Ammon's horn (tissue), 1 donor: ENCODE data around the gene KIF6.

ENCODE experiments used
- DNase-seq: peaks from one replicate; pipeline ENCODE4 v3.0.0-alpha.2; 2016; ENCODE audit warnings: low spot score

KIF6 gene

DNA sequence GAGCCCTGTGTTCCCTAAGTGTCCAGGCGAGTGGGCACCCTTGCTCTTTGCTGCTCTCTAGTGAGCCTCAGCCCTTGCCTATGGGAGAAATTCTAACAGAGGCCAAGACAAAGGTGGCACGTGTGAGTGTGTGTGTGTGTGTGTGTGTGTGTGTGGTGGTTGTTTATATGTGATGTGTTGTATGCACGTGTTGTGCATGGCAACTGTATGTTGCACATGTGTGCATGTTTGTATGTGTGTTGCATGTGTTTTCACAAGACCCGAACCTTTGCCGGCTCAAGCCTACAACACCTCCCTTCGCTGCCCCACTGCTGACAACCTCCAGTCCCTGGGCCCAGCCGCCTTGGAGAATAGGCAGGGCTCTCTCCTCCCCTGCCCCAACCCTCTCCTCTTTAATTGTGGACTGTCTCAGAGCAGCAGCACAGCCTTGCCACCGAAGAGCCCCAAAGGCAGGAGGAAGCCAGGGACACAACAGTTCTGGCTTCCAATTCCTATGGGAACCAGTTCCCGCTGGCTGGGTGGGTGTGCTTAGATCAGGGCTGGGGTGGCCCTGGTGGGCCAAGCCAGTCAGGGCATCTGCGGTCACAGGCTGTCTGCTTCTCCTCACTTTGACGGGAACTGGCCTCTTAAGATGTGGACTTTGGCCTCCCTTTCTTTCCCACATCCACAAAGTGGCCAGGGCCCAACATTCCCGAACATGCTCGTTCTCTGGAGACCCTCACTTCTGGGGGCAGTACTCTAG, 405.4 kb downstream of the KIF6 start:
- DNase-seq: no peak

DNA sequence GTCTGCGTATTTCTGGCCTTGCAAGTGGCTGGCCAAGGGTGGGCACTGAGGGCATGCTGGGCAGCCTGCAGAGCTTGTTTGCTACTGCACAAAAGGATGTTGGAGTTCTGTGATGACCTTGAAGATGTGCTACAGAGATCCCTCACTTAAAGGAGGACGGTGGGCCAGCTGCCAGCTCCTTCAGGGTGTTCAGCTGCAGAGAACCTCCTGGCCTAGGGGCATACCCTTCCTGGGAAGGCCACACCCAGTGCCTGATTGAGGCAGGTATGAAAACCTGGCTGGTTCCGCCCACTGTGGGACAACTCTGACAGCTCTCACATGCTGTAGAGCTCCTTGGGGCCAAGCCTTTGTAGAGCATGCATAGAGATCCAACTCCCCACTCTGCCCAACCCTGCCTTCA, 408.0 kb downstream of the KIF6 start:
- DNase-seq: no peak

DNA sequence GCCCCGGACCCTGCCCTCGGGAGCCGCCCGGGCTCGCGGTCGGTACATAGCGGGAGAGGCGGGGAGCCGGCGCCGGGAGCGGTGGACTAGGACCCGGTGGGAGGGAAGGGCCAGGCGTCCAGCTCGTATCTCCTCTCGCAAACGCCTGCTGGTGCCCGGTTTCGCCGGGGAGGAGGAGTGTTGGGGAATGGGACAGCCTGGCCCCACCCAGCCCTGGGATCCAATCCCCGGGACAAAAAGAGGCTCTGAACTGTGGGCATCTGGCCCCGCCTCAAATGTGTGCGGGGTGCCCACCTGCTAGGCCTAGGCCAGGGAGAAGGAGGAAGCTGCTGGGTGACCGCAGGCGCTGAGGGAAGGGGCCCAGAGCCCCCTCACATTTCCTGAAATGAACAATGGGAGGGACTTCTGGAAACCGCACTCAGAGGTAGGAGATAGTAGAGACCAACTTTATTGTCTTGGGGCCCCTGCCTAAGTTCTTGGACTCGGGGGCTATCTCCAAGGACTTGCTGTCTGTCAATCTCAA, 410.9 kb downstream of the KIF6 start, which contains the start of gene KCNK17:
TSS of gene KCNK17 (minus strand) at position 147 of the 523 bp plus-strand sequence. CDS start at position 48, 99 bp downstream.
- DNase-seq: no peak

DNA sequence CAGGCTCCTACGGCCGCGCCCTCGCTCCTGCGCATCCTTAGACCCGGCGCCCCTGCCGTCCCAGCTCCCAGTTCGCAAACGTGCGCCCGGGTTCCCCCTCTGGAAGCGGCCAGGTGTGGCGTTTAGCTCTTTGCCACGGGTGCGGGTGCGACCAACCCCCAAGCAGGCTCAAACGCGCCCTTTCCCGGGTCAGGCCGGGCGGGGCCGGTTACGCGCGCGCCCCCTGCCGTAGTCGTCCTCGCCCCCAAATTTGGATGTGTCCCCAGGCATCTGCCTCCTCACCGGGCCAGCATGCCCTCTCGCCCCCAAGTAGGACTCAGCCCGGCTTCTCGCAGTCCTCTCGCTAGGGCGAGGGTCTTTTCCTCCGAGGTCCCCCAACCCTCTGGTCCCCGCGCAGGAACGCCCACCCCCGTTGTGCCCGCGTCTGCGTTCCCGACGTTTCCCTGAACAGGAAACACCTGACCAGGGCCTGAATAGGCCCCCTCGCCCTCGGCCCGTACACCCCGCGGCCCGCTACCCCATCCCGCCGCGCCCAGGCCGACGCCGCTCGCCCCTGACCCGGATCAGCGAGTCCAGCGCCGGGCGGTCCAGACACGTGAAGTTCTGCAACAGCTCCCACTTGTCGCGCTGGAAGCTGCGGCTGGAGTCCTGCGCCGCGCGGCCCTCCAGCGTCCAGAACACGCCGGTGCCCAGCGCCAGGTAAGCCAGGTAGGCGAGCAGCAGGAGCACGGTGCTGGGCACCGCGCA, 411.5 kb downstream of the KIF6 start:
- DNase-seq: no peak

DNA sequence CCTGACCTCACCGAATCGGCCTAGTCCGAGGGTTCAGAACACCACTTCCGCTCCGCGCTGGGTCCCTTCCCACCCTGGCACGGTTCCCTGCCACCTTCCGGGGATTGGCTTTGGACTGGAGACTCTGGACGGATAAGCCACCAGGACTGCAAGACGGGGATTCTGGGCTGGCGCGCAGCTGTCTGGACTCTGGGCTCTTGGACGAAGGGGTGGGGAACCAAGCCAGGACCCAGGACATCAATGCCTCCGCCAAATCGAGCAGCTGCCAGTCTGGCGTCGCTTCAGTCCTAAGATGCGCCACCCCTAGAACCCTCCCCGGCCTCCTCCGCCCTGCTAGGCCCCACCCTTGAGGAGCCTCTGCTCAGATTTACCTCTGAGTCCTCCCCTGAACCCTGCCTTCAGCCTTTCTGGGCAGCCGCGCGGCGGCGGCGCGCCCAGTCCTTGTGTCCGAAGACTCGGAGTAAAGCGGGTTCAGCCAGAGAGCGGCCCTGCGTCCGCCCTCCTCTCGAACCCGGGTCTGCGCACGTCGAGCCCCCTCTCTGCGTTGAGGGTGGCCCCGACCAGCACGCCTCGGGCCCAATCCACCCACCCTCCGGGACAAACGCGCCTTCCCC, 412.2 kb downstream of the KIF6 start:
- DNase-seq: peak; percentile 12

DNA sequence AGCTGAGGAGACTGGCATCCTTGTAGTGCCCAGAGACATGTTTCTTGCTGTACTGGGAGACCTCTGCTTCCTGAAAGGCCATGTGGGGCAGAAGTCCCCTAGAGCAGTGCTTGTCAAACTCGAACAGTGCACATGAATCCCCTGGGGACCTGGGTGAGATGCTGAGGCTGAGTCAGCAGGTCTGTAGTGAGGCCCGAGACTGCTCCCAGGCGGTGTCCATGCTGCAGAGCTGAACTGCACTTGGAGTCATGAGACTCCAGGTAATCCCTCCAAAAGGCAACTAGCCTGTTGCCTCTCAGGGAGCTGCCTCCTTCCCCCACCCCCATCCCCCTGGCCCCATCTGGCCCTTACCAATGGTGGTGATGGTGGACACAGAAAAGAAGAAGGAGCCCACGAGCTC, 414.7 kb downstream of the KIF6 start:
- DNase-seq: no peak

DNA sequence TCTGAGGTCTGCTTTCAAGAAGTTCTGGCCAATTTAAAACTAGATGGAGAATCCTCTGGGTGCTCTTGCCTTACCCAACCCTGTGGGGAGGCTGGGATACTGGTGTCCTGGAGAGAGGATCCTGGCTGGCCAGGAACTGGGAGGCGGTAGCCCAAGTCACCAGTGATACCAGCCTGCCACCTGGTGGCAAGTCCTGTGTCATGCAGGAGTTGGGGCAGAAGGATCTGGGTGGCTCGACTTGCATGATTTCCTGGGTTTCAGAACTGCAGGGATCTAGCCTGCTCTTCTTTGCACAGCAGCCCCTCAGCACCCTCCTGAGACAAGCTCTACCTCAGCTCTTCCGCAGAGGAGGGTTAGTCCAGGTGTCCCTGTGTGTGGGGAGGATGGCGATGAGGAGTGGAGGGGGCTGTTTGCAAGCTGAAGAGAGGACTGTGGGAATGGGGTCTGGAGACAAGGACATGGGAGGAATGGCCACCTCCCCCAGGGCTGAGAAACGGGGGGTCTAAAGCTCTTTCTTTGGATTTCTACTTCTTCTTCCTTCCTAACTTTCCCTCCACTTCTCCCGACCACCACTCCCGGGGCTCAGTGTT, 415.2 kb downstream of the KIF6 start:
- peak; percentile 84 for DNase-seq

DNA sequence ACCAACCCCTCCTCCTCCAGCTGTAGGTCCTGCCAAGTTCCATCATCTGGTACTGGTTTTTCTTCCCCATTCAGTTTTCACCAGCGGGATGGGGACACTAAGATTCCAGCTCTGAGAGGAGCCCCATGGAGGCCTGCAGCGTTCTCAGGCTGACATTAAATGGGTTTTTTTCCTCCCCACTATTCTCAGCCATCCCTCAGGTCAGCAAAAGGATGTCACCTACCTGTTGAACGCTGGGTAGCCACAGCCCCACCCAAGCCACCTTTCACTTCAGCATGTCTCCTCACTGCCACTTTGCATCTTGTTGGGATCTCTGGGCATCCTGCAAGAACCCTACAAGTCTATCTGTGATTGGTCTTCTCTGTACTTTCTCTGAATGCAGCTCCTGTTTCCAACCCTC, 417.7 kb downstream of the KIF6 start:
- no peak for DNase-seq

DNA sequence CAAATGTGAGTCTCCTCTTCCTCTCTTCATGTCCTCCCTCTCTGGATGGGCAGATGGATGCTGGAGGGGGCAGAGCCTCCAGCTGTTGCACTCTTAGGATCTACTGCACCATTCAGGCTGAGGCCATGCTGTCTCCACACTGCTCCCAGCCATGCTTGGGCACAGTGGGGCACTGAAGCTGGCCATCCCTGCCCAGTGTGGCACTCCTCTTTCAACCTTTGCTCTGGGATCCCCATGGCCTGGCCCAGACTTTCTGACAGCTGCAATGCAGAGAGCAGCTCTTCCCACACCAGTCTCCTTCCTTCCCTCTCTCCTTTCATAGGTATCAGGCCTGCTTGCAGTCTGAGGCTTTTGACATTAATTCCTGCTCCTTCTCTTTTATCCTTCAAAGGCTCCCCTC, 420.3 kb downstream of the KIF6 start:
- DNase-seq: no peak

DNA sequence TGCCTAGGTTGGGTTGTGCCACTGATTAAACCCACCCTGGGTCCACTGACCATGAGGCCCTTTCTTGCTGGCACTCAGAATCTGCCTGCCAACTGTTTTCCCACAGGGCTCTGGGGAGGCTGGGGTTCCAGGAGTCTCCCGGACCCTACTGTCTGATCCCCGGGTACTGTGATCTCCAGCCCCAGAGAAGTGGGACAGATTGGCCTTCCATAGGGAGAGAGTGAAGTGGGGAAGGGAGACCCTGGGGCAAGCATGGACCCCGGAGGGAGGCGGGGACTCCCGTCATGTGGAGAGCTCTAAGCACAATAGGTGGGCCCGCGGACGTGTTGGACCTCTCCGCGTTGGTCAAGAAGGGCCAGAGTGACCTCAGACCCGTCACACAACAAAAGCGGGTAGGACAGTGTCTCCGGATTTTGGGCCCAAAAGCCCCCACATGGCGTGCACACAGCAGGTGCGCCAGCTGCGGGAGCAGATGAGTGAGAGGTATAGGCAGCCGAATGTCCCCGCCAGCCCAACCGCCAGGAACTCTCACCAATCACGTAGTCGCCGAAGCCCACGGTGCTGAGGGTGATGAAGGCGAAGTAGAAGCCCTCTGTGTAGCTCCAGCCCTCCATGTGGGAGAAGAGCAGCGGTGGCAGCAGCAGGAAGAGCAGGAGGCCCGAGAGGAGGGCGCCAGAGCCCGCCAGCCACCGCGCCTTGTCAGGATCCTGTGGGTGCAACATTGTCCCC, 421.6 kb downstream of the KIF6 start:
- DNase-seq: no peak

DNA sequence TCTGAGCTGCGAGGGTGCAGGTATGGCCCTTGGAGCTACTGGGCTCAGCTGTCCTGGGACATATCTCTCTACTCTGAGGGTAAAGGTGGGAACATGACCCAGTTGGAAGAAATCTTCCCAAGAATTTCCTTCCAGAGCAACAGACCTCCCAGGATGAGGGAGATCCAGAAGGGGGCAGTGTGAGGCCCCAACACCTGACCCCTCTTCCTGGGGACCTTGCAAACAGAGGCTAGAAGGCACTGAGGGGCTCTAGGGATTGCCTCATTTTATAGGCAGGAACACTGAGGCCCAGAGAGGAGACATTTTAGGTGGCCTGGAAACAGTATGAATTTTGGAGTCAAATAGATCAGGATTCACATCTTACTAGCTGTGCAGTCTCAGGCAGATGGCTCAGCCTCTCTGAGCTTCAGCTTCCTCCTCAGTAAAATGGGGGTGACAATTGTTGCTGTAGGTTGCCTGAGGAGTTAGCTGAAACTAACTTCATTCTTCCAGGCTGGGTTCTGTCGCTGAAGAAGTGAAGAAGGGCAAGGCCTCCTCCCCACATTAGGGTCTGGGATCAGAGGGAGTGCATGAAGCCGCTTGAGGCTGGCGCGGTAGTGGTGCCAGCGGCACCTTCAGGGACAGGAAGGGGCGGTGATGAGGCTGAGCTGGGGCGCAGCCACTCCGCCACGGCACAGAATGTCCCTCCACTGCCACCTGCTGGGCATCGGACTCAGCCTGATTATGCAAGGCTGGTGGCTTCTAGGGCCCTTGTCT, 422.4 kb downstream of the KIF6 start:
- DNase-seq: peak; percentile 88

DNA sequence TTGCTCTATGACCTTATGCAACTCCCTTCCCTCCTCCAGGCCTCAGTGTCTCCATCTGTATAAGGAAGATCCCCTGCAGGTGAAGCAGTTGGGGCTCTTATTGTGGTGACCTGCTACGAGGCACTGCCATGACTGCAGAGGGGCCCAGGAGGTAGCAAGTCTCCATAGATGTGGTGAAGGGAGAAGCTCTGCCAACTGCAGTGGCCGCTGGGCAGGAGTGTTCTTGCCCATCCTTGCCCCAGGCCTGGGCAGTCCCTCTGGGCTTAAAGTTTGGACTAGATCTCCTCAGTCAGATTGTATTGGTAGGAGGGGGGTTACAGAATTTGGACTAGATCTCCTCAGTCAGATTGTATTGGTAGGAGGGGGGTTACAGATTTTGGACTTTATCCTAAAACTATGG, 423.2 kb downstream of the KIF6 start:
- no peak for DNase-seq

DNA sequence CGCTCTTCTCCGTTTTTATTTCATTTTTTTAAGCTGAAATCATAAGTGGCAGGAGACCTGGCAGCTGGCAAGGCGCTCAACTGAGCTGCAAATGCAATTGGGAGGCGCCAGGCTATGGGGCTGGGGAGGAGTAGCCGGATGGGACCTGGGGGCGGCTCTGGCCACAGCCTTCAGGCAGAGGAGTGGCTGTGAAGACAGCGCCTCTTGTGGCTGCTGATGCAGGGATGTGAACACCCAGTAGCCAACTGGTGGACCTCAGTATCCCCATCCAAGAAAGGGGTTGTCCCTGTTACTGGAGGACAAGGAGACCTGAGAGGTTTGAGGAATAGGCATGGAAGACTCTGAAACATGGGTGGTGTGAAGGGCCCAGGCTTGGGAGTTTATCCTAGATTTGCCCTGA, 423.6 kb downstream of the KIF6 start:
- no peak for DNase-seq

DNA sequence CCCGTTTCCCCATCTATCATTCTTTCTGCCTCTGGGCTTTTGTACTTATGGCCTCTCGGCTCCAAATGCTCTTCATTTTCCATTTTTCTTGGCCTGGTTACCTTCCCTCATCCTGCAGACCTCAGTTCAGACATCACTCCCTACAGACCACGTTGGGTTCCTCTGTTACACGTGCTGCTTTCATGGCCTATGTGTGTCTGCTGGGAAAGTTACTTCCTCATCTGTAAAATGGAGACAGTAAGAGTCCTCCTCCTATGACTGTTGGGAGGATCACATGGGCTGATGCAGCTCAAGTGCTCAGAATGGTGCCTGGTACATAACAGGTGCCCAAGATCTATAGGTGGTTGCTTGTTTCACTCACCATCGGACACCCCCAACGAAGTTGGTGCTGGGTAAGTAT, 424.5 kb downstream of the KIF6 start:
- DNase-seq: peak; percentile 68

DNA sequence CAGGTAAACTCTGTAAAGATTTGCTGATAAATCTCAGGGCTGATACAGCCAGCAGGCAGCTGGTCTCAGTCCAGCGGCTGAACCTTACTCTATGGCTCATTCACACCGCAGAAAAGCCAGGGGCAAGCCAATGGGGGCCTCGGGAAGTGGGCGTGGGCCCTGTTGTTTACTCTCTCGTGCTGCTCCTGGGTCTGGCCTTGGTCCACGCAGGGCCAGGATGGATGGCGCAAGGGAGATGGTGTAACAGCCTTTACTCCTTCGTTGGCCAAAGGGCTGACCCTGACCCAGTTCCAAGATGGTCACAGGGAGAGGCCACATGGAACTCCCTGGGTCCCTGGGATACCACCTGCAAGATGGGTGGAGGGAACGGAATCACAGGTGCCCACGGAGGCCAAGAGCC, 427.1 kb downstream of the KIF6 start:
- no peak for DNase-seq

DNA sequence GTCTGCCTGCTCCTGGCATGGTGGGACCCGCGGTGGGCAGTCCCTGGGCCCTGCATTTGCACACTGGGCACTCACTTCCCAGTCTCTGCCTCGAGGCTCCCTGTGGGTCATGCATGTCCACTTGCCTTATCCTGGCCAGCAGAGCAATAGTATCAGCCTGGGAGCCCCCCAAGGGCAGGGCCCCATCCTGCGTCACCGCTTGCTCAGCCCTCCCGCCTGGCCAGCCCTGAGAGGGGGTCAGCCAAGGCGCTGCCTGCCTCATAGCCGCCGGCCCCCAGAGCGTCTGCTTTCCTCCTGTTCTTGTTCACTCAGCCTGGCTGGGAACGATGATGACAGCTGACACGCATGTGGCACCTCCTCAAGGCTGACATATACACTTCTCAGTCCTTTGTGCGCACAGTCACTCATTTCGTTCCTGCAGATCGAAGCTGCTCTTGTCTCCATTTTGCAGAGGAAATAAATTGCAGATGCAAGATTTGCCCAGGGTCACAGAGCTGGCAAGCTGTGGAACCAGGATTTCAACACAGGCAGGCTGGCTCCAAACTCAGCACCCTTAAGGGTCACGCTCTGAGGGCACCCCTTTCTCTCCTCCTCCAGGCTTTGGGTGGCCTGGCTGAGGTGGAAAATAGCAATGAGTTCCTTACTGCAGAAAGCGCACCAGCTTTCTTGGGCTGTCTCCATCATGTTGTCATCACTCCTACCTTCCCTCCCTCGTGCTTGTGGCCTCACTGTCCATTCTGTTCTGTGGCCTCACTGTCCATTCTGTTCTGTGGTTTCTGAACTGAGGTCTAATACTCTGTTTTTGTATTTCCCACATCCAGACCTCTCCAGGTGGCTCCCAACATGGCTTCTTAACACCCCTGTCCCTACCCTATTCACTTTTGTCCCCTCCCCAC, 428.2 kb downstream of the KIF6 start:
- DNase-seq: no peak

DNA sequence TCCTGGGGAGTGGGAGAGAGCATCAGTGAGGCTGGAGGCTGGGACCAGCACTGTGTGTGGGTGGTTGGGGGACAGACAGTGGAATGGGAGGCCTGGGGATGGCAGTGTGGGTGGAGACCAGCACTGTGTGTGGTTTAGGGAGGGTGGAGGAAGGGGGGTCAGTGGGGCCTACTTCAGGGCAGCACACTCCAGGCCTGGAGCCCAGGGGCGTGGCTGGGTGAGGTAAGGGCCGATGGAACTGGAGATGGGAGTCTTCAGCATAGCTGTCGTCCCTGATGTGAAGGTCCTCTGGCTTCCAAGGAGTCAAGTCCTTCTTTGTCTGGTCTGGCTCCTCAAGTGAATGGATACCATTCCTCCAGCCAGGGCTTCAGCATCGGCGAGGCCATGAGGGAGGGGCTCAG, 429.6 kb downstream of the KIF6 start:
- no peak for DNase-seq

DNA sequence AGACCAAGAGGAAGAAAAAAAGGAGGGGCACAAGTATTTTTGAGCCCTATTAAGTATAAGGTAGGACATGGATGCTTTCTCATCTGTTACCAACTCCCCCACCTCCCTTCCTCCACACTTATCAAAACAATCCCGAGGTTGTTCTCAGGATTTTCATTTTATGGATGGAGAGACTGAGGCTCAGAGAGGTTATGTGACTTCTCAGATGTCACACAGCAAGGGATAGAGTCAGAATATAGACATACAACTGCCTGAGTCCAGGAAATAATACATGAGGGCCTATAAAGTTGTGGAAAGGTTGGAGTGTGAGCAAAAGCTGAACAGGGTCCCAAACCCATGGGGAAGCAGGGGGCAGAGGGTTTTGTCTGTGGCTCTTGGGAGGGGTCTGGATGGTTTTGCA, 430.3 kb downstream of the KIF6 start:
- no peak for DNase-seq

DNA sequence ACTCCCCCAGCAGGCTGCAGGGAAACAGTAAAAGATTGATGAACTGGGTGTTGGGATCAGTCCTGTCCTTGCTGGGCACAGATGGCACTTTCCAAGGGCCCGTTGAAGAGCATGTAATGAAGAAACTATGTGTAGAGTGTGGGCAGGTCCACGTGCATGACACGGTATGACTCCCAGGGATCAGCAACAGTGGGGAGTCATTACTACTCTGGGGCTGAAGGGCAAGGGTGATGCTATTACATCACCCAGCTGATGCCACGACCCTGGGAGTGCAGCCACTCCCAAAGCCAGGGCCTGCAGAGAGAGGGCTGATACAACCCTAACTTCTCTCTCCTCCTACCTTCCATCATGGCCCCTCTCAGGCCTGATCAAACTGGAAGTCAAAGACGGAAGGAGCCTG, 431.1 kb downstream of the KIF6 start:
- no peak for DNase-seq

DNA sequence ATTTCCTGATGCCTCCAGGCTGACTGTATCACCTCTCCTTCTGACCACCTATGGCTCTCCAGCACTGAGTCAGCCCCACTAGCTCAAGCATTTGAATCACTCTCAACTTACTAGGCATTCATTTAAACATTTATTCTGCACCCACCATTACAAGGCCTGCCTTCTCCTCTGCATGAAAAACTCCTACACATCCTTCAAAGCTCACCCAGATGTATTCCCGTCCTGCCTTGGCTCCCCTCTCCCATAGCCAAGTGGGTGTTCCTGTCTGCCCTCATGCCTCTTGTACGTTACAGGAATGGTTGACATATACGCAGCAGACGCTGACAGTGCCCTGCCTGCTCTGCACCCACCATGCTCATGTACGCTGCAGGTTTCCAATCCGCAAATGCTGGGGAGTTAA, 432.6 kb downstream of the KIF6 start:
- no peak for DNase-seq
